H9 (cell line): Measurements from ENCODE around the gene CCT3. TPM values are rescaled to one million over a fixed set of nuclear protein-coding genes. Genes with fewer than 3 reads are reported as not detected.
"Not testable (repeated sequence)": the region's sequence is repeated elsewhere in the genome, so short reads cannot be mapped to it uniquely, and the experiment has no call there.

Experiments
- DNase-seq: peaks from one replicate; pipeline ENCODE4 v3.0.0-alpha.2; 2017
- H2AFZ ChIP-seq: one replicate; pipeline ENCODE4 v1.6.1; 2013; ENCODE audit warnings: mild to moderate bottlenecking, low read length, control low read depth, moderate library complexity
- H2AK5ac ChIP-seq: 2 replicates; pipeline ENCODE4 v1.6.1; 2013; ENCODE audit warnings: low read length, control low read depth, mixed read lengths; ENCODE audit not compliant: insufficient read length
- H2BK120ac ChIP-seq: one replicate; pipeline ENCODE4 v1.6.1; 2013; ENCODE audit warnings: low read depth, mild to moderate bottlenecking, low read length, control low read depth, inconsistent platforms; ENCODE audit not compliant: poor library complexity, severe bottlenecking
- H2BK12ac ChIP-seq: 2 replicates; pipeline ENCODE4 v1.6.1; 2013; ENCODE audit warnings: low read length, control low read depth, mixed read lengths, low read depth; ENCODE audit not compliant: insufficient read length
- H2BK15ac ChIP-seq: 2 replicates; pipeline ENCODE4 v1.6.1; 2013; ENCODE audit warnings: low read depth, low read length, control low read depth
- H2BK20ac ChIP-seq: one replicate; pipeline ENCODE4 v1.6.1; 2013; ENCODE audit warnings: low read depth, mild to moderate bottlenecking, low read length, control low read depth, inconsistent platforms; ENCODE audit not compliant: poor library complexity, severe bottlenecking
- H2BK5ac ChIP-seq: 2 replicates; pipeline ENCODE4 v1.6.1; 2013; ENCODE audit warnings: low read length, control low read depth, mixed read lengths; ENCODE audit not compliant: insufficient read length
- H3K14ac ChIP-seq: 2 replicates; pipeline ENCODE4 v1.6.1; 2013; ENCODE audit warnings: low read length, control low read depth; ENCODE audit not compliant: insufficient read depth
- H3K18ac ChIP-seq: 2 replicates; pipeline ENCODE4 v1.6.1; 2013; ENCODE audit warnings: low read depth, mild to moderate bottlenecking, mixed read lengths, low read length, control low read depth; ENCODE audit not compliant: insufficient read length
- H3K23ac ChIP-seq: 2 replicates; pipeline ENCODE4 v1.6.1; 2013; ENCODE audit warnings: low read length, control low read depth, mixed read lengths, low read depth; ENCODE audit not compliant: insufficient read length
- H3K23me2 ChIP-seq: 2 replicates; pipeline ENCODE4 v1.6.1; 2013; ENCODE audit warnings: low read depth, mild to moderate bottlenecking, mixed read lengths, low read length, control low read depth; ENCODE audit not compliant: insufficient read length, poor library complexity, severe bottlenecking
- H3K27ac ChIP-seq: 2 replicates; pipeline ENCODE4 v1.5.1; 2013; ENCODE audit warnings: low read length, control low read depth, mixed read lengths, low read depth; ENCODE audit not compliant: insufficient read length
- H3K27me3 ChIP-seq: 2 replicates; pipeline ENCODE4 v1.6.1; 2013; ENCODE audit warnings: low read length, control low read depth, inconsistent platforms; ENCODE audit not compliant: insufficient read depth
- H3K4ac ChIP-seq: 2 replicates; pipeline ENCODE4 v1.6.1; 2013; ENCODE audit warnings: low read depth, mild to moderate bottlenecking, control low read depth, inconsistent platforms, low read length, moderate library complexity
- H3K4me1 ChIP-seq: 2 replicates; pipeline ENCODE4 v1.6.1; 2013; ENCODE audit warnings: low read length, control low read depth, inconsistent platforms; ENCODE audit not compliant: insufficient read depth
- H3K4me2 ChIP-seq: 2 replicates; pipeline ENCODE4 v1.6.1; 2013; ENCODE audit warnings: low read length, control low read depth, mixed read lengths; ENCODE audit not compliant: insufficient read length, insufficient read depth
- H3K56ac ChIP-seq: 2 replicates; pipeline ENCODE4 v1.6.1; 2013; ENCODE audit warnings: low read depth, mild to moderate bottlenecking, mixed read lengths, low read length, control low read depth; ENCODE audit not compliant: insufficient read length
- H3K79me1 ChIP-seq: 2 replicates; pipeline ENCODE4 v1.6.1; 2013; ENCODE audit warnings: low read depth, mild to moderate bottlenecking, moderate library complexity, low read length, control low read depth, inconsistent platforms; ENCODE audit not compliant: insufficient read depth, poor library complexity, severe bottlenecking
- H3K79me2 ChIP-seq: 2 replicates; pipeline ENCODE4 v1.6.1; 2013; ENCODE audit warnings: low read length, control low read depth, inconsistent platforms; ENCODE audit not compliant: insufficient read depth
- H3K9ac ChIP-seq: 2 replicates; pipeline ENCODE4 v1.6.1; 2013; ENCODE audit warnings: low read length, control low read depth, mixed read lengths; ENCODE audit not compliant: insufficient read length; ENCODE audit errors: extremely low read depth
- H3K9me3 ChIP-seq: one replicate; pipeline ENCODE4 v1.6.1; 2013; ENCODE audit warnings: low read depth, low read length, inconsistent platforms; ENCODE audit not compliant: control insufficient read depth
- H3T11ph ChIP-seq: one replicate; pipeline ENCODE4 v1.6.1; 2013; ENCODE audit warnings: mild to moderate bottlenecking, low read length, control low read depth, inconsistent platforms
- H4K20me1 ChIP-seq: one replicate; pipeline ENCODE4 v1.6.1; 2013; ENCODE audit not compliant: control insufficient read depth, insufficient read length, insufficient read depth
- H4K5ac ChIP-seq: 2 replicates; pipeline ENCODE4 v1.6.1; 2013; ENCODE audit warnings: low read depth, mild to moderate bottlenecking, mixed read lengths, low read length, control low read depth; ENCODE audit not compliant: insufficient read length
- H4K8ac ChIP-seq: replicated peaks from 2 replicates; pipeline ENCODE4 v1.6.1; 2013; ENCODE audit warnings: low read length, control low read depth, mixed read lengths, low read depth; ENCODE audit not compliant: insufficient read length
- H4K91ac ChIP-seq: 2 replicates; pipeline ENCODE4 v1.6.1; 2013; ENCODE audit warnings: low read depth, mild to moderate bottlenecking, moderate library complexity, mixed read lengths, low read length, control low read depth; ENCODE audit not compliant: insufficient read length
- H3K27ac Mint-ChIP-seq, 3 experiments: 2 replicates in 2 of 3; 3 replicates in 1 of 3; pipeline ENCODE4 v1.8.0; 2020 to 2021; ENCODE audit warnings: mixed read lengths in 3 of 3, mild to moderate bottlenecking in 1 of 3, moderate library complexity in 1 of 3
- H3K27me3 Mint-ChIP-seq: 2 replicates; pipeline ENCODE4 v1.8.0; 2021; ENCODE audit warnings: low read depth, mild to moderate bottlenecking, moderate library complexity, mixed read lengths
- H3K36me3 Mint-ChIP-seq, 3 experiments: 2 replicates in 2 of 3; 3 replicates in 1 of 3; pipeline ENCODE4 v1.8.0; 2020 to 2021; ENCODE audit warnings: low read depth in 3 of 3, mixed read lengths in 3 of 3; ENCODE audit not compliant: insufficient read depth in 1 of 3
- H3K4me1 Mint-ChIP-seq, 2 experiments: 2 replicates each; pipeline ENCODE4 v1.8.0; 2020; ENCODE audit warnings: mixed read lengths in 2 of 2
- H3K4me3 Mint-ChIP-seq, 2 experiments: 2 replicates in 1 of 2; 3 replicates in 1 of 2; pipeline ENCODE4 v1.8.0; 2020 to 2021; ENCODE audit warnings: mild to moderate bottlenecking in 2 of 2, mixed read lengths in 2 of 2, moderate library complexity in 1 of 2
- H3K9me3 Mint-ChIP-seq, 2 experiments: 2 replicates in 1 of 2; 3 replicates in 1 of 2; pipeline ENCODE4 v1.8.0; 2020; ENCODE audit warnings: mild to moderate bottlenecking in 2 of 2, mixed read lengths in 2 of 2, moderate library complexity in 1 of 2
- CTCF ChIP-seq: fragments of 200-600 bp; sonication (generic); conservative IDR thresholded peaks from 3 replicates; pipeline ENCODE4 v1.8.0; 2021; ENCODE audit warnings: antibody characterized with exemption, mild to moderate bottlenecking
- WGBS: extraction: QIAGEN DNeasy Blood & Tissue Kit; methylation state at CpG from one replicate; pipeline ENCODE4 v1.1.7; 2013; ENCODE audit warnings: missing lambda C conversion rate, low lambda C conversion rate, mixed read lengths; ENCODE audit not compliant: insufficient read length; ENCODE audit errors: extremely low coverage; 5-methylcytosine and 5-hydroxymethylcytosine counted together
- total RNA-seq: library from RNA; stranded (reverse); gene quantifications from 2 replicates; pipeline ENCODE4 v1.2.1, GENCODE V29; 2021

CCT3 gene
- total RNA-seq, 1 experiment from 2014 or later, result 524 TPM

DNA sequence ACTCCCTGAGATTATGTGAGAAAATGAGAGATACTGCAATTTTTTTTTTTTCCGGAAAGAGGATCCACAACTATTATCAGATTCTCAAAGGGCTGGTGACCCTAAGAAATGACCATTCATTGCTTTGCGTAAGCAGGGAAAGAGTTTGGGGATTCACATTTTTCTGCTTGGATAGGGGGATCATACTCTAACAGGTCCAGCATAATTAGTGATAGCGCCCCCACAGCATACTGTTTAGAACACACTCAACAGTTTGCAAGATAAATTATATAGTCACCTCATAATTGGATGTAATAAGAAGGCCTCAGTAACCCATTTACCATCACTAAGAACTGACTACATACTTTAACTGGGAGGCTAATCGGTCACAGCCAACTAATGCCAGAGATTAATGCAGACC lies 1.9 kb downstream of the CCT3 start:
- H3K79me2 ChIP-seq, result peaks cover 24% of the 10 kb centered on the region

GRCh38 chr1:156323179-156323578 lies 14.9 kb downstream of the CCT3 start:
- H3K4ac ChIP-seq, H3K9me3 Mint-ChIP-seq, H3K14ac ChIP-seq, H3K27me3 Mint-ChIP-seq, H3K79me2 ChIP-seq, H4K91ac ChIP-seq, H3K23ac ChIP-seq, H3T11ph ChIP-seq, H2AFZ ChIP-seq, H3K9me3 ChIP-seq, H4K8ac ChIP-seq, H3K27ac Mint-ChIP-seq, H2BK20ac ChIP-seq, H2BK5ac ChIP-seq, H3K9ac ChIP-seq, H3K56ac ChIP-seq, H3K4me2 ChIP-seq, H3K27ac ChIP-seq, H3K23me2 ChIP-seq, H2AK5ac ChIP-seq, H3K27me3 ChIP-seq, DNase-seq, H2BK120ac ChIP-seq, H3K18ac ChIP-seq, H3K4me1 ChIP-seq, H3K4me3 Mint-ChIP-seq, H2BK12ac ChIP-seq, H3K79me1 ChIP-seq, H2BK15ac ChIP-seq, H3K4me1 Mint-ChIP-seq, H4K20me1 ChIP-seq, H4K5ac ChIP-seq: not testable (repeated sequence)
- no CpG with 5 or more reads among the region's 9 CpGs for WGBS
- H3K36me3 Mint-ChIP-seq, result peaks cover 54 to 85% (median 68%) of the 10 kb centered on the region in 3 experiments

More for the DNA sequence above, 1.9 kb downstream of the CCT3 start:
- no peaks in the 10 kb centered on the region for H4K20me1 ChIP-seq
- no peak overlapping the region for H3T11ph ChIP-seq
- H3K14ac ChIP-seq, result no peak overlapping the region
- H2BK15ac ChIP-seq, result no peak overlapping the region
- no peak overlapping the region for H4K91ac ChIP-seq
- no peak overlapping the region for H3K56ac ChIP-seq
- WGBS, result no CpG with 5 or more reads among the region's 4 CpGs
- H3K27me3 ChIP-seq, result no peaks in the 10 kb centered on the region
- no peak overlapping the region for H3K9ac ChIP-seq
- H2BK120ac ChIP-seq, result no peak overlapping the region
- no peak overlapping the region for H2AK5ac ChIP-seq
- H3K27me3 Mint-ChIP-seq, result no peaks in the 10 kb centered on the region; the same call in 1 of the 2 replicates
- peaks cover 14 to 20% of the 10 kb centered on the region in 2 experiments for H3K4me1 Mint-ChIP-seq
- H3K27ac Mint-ChIP-seq, result no peak overlapping the region
- H3K79me1 ChIP-seq, result no peaks in the 10 kb centered on the region
- DNase-seq, result no peak
- H3K4me1 ChIP-seq, result 0 out of 2 replicates have a peak, but pooled peaks cover 2% of the 10 kb centered on the region
- H3K4me3 Mint-ChIP-seq, result peak overlapping the region; percentile 97 to 98
- no peak overlapping the region for H3K27ac ChIP-seq
- H3K9me3 ChIP-seq, result no peaks in the 10 kb centered on the region
- no peak overlapping the region for H2BK20ac ChIP-seq
- no peak overlapping the region for H3K18ac ChIP-seq
- no peaks in the 10 kb centered on the region; a peak in 2 of 5 replicates for H3K9me3 Mint-ChIP-seq
- H4K8ac ChIP-seq, result no peak overlapping the region
- no peak overlapping the region for H2AFZ ChIP-seq
- H4K5ac ChIP-seq, result no peak overlapping the region
- no peak overlapping the region for H3K4ac ChIP-seq
- H2BK12ac ChIP-seq, result no peak overlapping the region
- peak overlapping the region; percentile 86 for H3K4me2 ChIP-seq
- peaks cover 37 to 65% (median 61%) of the 10 kb centered on the region in 3 experiments for H3K36me3 Mint-ChIP-seq
- no peak overlapping the region for H3K23ac ChIP-seq
- peaks cover 7% of the 10 kb centered on the region for H3K23me2 ChIP-seq
- H2BK5ac ChIP-seq, result no peak overlapping the region
- TF ChIP-seq CTCF, result peak; percentile 58; the same call in 2 of the 3 replicates
